HepG2 (cell line): ENCODE data around the gene ESRP2. TPM values are rescaled to one million over a fixed set of nuclear protein-coding genes. Genes with fewer than 3 reads are reported as not detected.

ENCODE experiments used
- ATAC-seq: fragments of 200-7000 bp; cut with Tn5 transposase; 3 replicates; pipeline ENCODE4 v1.9.1; 2020; ENCODE audit warnings: mild to moderate bottlenecking, moderate library complexity
- BruUV-seq: library from RNA; stranded (reverse); fragments of 400-500 nt; replicated peaks from 2 replicates; lab custom pipeline; 2021; lab: Mats Ljungman, UMichigan
- CTCF ChIA-PET: fragments of 300-600 bp; formaldehyde crosslinking; extraction: SDS; loops from one replicate; lab custom pipeline; 2021; ENCODE audit warnings: low total read pairs, inconsistent platforms, low intra/inter-chr PET ratio; lab: Yijun Ruan, JAX
- POLR2A ChIA-PET: fragments of 350-600 bp; sonication (Branson Sonifier 250); formaldehyde crosslinking; loops from one replicate; lab custom pipeline; 2020; ENCODE audit warnings: antibody characterized with exemption, inconsistent platforms; lab: Yijun Ruan, JAX
- DNase-seq: peaks from one replicate; pipeline ENCODE4 v3.0.0-alpha.2; 2015; ENCODE audit warnings: low spot score
- FAIRE-seq: peaks from 3 replicates; lab custom pipeline; 2011; peaks lifted over from hg19 to GRCh38; lab: Jason Lieb, UNC
- H2AFZ ChIP-seq: one replicate; pipeline ENCODE4 v1.6.1; 2011; ENCODE audit warnings: low read length, inconsistent platforms
- H3K27ac ChIP-seq: fragments of 300-600 bp; 3 replicates; pipeline ENCODE4 v1.8.0; 2011; ENCODE audit warnings: mixed run types, mild to moderate bottlenecking, mixed read lengths, low read length, inconsistent platforms; ENCODE audit not compliant: insufficient read depth; ENCODE audit errors: extremely low read length
- H3K27me3 ChIP-seq, 2 experiments: fragments of 200-600 bp in 1 of 2; 2 replicates in 1 of 2; 3 replicates in 1 of 2; pipeline versions ENCODE4 v1.6.0 to v1.8.0; 2011; ENCODE audit warnings: low read length in 2 of 2, mild to moderate bottlenecking in 2 of 2, moderate library complexity in 2 of 2, inconsistent platforms in 1 of 2; ENCODE audit not compliant: insufficient read depth in 2 of 2, control insufficient read depth in 1 of 2
- H3K36me3 ChIP-seq, 2 experiments: fragments of 200-600 bp in 1 of 2; replicated peaks in 1 of 2; 2 replicates in 1 of 2; 3 replicates in 1 of 2; pipeline versions ENCODE4 v1.5.1 to v1.8.0; 2011; ENCODE audit warnings: low read length in 2 of 2, inconsistent platforms in 1 of 2; ENCODE audit not compliant: insufficient read depth in 2 of 2, control insufficient read depth in 1 of 2
- H3K4me1 ChIP-seq: 2 replicates; pipeline ENCODE4 v1.5.1; 2012; ENCODE audit warnings: low read length, inconsistent platforms; ENCODE audit not compliant: insufficient read depth
- H3K4me2 ChIP-seq: 2 replicates; pipeline ENCODE4 v1.6.0; 2011; ENCODE audit warnings: low read depth, low read length, inconsistent platforms
- H3K4me3 ChIP-seq, 3 experiments: fragments of 200-600 bp in 1 of 3; sonication (generic), shearing (Covaris generic) in 1 of 3; replicated peaks in 1 of 3; 2 replicates each; pipeline ENCODE4 v1.5.1; 2011 to 2016; ENCODE audit warnings: low read length in 3 of 3, inconsistent platforms in 2 of 3, low read depth in 2 of 3, mild to moderate bottlenecking in 2 of 3, control low read depth in 1 of 3, mixed read lengths in 1 of 3; ENCODE audit not compliant: insufficient read depth in 1 of 3
- H3K79me2 ChIP-seq: one replicate; pipeline ENCODE4 v1.6.1; 2011; ENCODE audit warnings: low read length, inconsistent platforms; ENCODE audit not compliant: insufficient read depth
- H3K9ac ChIP-seq: 2 replicates; pipeline ENCODE4 v1.6.0; 2011; ENCODE audit warnings: mild to moderate bottlenecking, low read depth, low read length, inconsistent platforms; ENCODE audit not compliant: insufficient read depth
- H3K9me3 ChIP-seq: 2 replicates; pipeline ENCODE4 v1.5.1; 2012; ENCODE audit warnings: mild to moderate bottlenecking, low read length
- H4K20me1 ChIP-seq: 2 replicates; pipeline ENCODE4 v1.6.0; 2011; ENCODE audit warnings: inconsistent platforms, mild to moderate bottlenecking, low read length, moderate library complexity; ENCODE audit not compliant: insufficient read depth
- ATAD3A ChIP-seq: sonication (generic); formaldehyde crosslinking; IDR thresholded peaks from 2 replicates; pipeline ENCODE4 v1.4.0; 2020; ENCODE audit warnings: missing genetic modification reagents
- CBX5 ChIP-seq: sonication (generic); formaldehyde crosslinking; IDR thresholded peaks from 2 replicates; pipeline ENCODE4 v1.4.0; 2020; ENCODE audit warnings: missing genetic modification reagents, borderline replicate concordance
- ETS1 ChIP-seq: sonication (generic); formaldehyde crosslinking; IDR thresholded peaks from 2 replicates; pipeline ENCODE4 v1.4.0; 2020; ENCODE audit warnings: missing genetic modification reagents
- GTF3A ChIP-seq: sonication (generic); formaldehyde crosslinking; conservative IDR thresholded peaks from 2 replicates; pipeline ENCODE4 v1.4.0; 2020; ENCODE audit warnings: mild to moderate bottlenecking, missing genetic modification reagents
- HES4 ChIP-seq: sonication (generic); formaldehyde crosslinking; IDR thresholded peaks from 2 replicates; pipeline ENCODE4 v1.9.0; 2021; ENCODE audit warnings: mild to moderate bottlenecking, missing genetic modification reagents, borderline replicate concordance
- KDM4B ChIP-seq: sonication (generic); formaldehyde crosslinking; IDR thresholded peaks from 2 replicates; pipeline ENCODE4 v1.4.0; 2020; ENCODE audit warnings: missing genetic modification reagents
- MIER3 ChIP-seq: IDR thresholded peaks from 2 replicates; pipeline ENCODE4 v1.6.1; 2016; ENCODE audit warnings: missing compliant biosample characterization, borderline replicate concordance
- MLX ChIP-seq: IDR thresholded peaks from 2 replicates; pipeline ENCODE4 v1.6.1; 2016
- NFE2L2 ChIP-seq: fragments of 150-350 bp; IDR thresholded peaks from 2 replicates; pipeline ENCODE4 v1.6.1; 2014; ENCODE audit warnings: low read length
- NFIB ChIP-seq: sonication (generic); formaldehyde crosslinking; IDR thresholded peaks from 2 replicates; pipeline ENCODE4 v1.9.0; 2021; ENCODE audit warnings: missing genetic modification reagents, mild to moderate bottlenecking, borderline replicate concordance
- RBM39 ChIP-seq: fragments of 200-400 bp; formaldehyde crosslinking; IDR thresholded peaks from one replicate; pipeline ENCODE4 v1.6.1; 2018; ENCODE audit warnings: antibody characterized with exemption, mild to moderate bottlenecking, low read depth, low read length; ENCODE audit not compliant: poor library complexity, severe bottlenecking
- SIN3B ChIP-seq: fragments of 150-350 bp; IDR thresholded peaks from 2 replicates; pipeline ENCODE4 v1.6.1; 2014; ENCODE audit warnings: low read length
- U2AF1 ChIP-seq: fragments of 200-400 bp; formaldehyde crosslinking; optimal IDR thresholded peaks from 2 replicates; pipeline ENCODE3; 2017; ENCODE audit warnings: mild to moderate bottlenecking, low read depth, low read length
- ZBTB3 ChIP-seq: sonication (generic); formaldehyde crosslinking; IDR thresholded peaks from 2 replicates; pipeline ENCODE4 v1.4.0; 2020; ENCODE audit warnings: low read depth, mild to moderate bottlenecking, moderate library complexity, missing genetic modification reagents, borderline replicate concordance
- ZNF138 ChIP-seq: sonication (generic); formaldehyde crosslinking; IDR thresholded peaks from 2 replicates; pipeline ENCODE4 v1.5.0; 2020; ENCODE audit warnings: mild to moderate bottlenecking, low read depth, missing genetic modification reagents
- ZNF383 ChIP-seq: sonication (generic); formaldehyde crosslinking; IDR thresholded peaks from 2 replicates; pipeline ENCODE4 v1.4.0; 2020; ENCODE audit warnings: missing genetic modification reagents, mild to moderate bottlenecking, borderline replicate concordance
- ZNF557 ChIP-seq: sonication (generic); formaldehyde crosslinking; IDR thresholded peaks from 2 replicates; pipeline ENCODE4 v1.4.0; 2020; ENCODE audit warnings: missing genetic modification reagents
- ZNF567 ChIP-seq: sonication (generic); formaldehyde crosslinking; IDR thresholded peaks from 2 replicates; pipeline ENCODE4 v1.8.1; 2023; ENCODE audit warnings: mild to moderate bottlenecking, missing genetic modification reagents, borderline replicate concordance
- ZNF569 ChIP-seq: sonication (generic); formaldehyde crosslinking; IDR thresholded peaks from 2 replicates; pipeline ENCODE4 v1.5.0; 2020; ENCODE audit warnings: mild to moderate bottlenecking, missing genetic modification reagents, moderate library complexity, borderline replicate concordance
- ZNF792 ChIP-seq: IDR thresholded peaks from 2 replicates; pipeline ENCODE4 v1.6.1; 2016
- ZNF816 ChIP-seq: sonication (generic); formaldehyde crosslinking; IDR thresholded peaks from 2 replicates; pipeline ENCODE4 v1.8.0; 2022; ENCODE audit warnings: missing genetic modification reagents, mild to moderate bottlenecking, borderline replicate concordance
- WGBS: methylation state at CpG from one replicate; pipeline ENCODE4 v1.1.6; 2017; ENCODE audit warnings: low lambda C conversion rate; 5-methylcytosine and 5-hydroxymethylcytosine counted together
- in situ Hi-C: cut with HindIII; loops from 2 replicates; pipeline ENCODE4 v1.10.0; 2017; ENCODE audit warnings: low pct_unique_long_range_greater_than_20kb; ENCODE audit not compliant: extremely low pct_ligation_motif_present
- intact Hi-C: fragments of 100-400 bp; cut with micrococcal nuclease; formaldehyde crosslinking; loops from one replicate; pipeline ENCODE4 v1.10.0; 2022; ENCODE audit not compliant: unreplicated experiment
- polyA plus RNA-seq, 8 experiments: library from polyadenylated mRNA; depleted of rRNA in 3 of 8; stranded (reverse) in 7 of 8; unstranded in 1 of 8; fragments of >200 nt; fragmentation: Illumina TruSeq in 4 of 8; extraction: Trizol in 4 of 8; gene quantifications; 2 replicates each; pipeline versions ENCODE4 v1.2.1 to v1.2.3, GENCODE V29; 2011 to 2016; ENCODE audit warnings: low read depth in 4 of 8, missing spikeins in 1 of 8, mixed read lengths in 1 of 8; ENCODE audit not compliant: insufficient read depth in 1 of 8
- total RNA-seq, 5 experiments: library from RNA; depleted of rRNA; stranded (reverse); fragments of >200 nt; fragmentation: Illumina TruSeq; extraction: Trizol; gene quantifications; 2 replicates each; pipeline ENCODE4 v1.2.3, GENCODE V29; 2016; ENCODE audit warnings: low read depth in 1 of 5

The ESRP2 gene
- total and polyA plus RNA-seq, 2 of the 13 experiments (the other 11 are each of a cell fraction or from before 2014, with no cell fraction given): 21.1 to 32.4 TPM

GRCh38 chr16:68183046-68183445, 52.9 kb downstream of the ESRP2 start:
- BruUV-seq: no TSS peak
- no peak for TF ChIP-seq ZNF567 (CRISPR knock-in tag)
- TF ChIP-seq MIER3 (CRISPR knock-in tag): no peak
- no peak for TF ChIP-seq ATAD3A (CRISPR knock-in tag)
- no peak for TF ChIP-seq ZNF792
- no peak for TF ChIP-seq KDM4B (CRISPR knock-in tag)
- TF ChIP-seq ZNF557 (CRISPR knock-in tag): no peak
- TF ChIP-seq MLX (CRISPR knock-in tag): no peak
- TF ChIP-seq RBM39: no peak
- TF ChIP-seq U2AF1: no peak
- FAIRE-seq (no peak), ATAC-seq (no peak), DNase-seq (no peak)
- Histone ChIP-seq H3K27me3 (no peaks in the 10 kb centered on the region), H3K9me3 (no peaks in the 10 kb centered on the region), H3K4me3 (no peak overlapping the region), H3K79me2 (no peaks in the 10 kb centered on the region), H3K36me3 (peaks cover 34 to 78% of the 10 kb centered on the region in 2 experiments), H3K4me2 (no peak overlapping the region), H3K9ac (no peak overlapping the region), H2AFZ (no peak overlapping the region), H3K4me1 (no peaks in the 10 kb centered on the region), H3K27ac (no peak overlapping the region), H4K20me1 (no peaks in the 10 kb centered on the region)
- CTCF ChIA-PET: no interaction called here
- WGBS: 96% methylated on average over 3 of the region's 3 CpGs
- in situ Hi-C loops (no loop called here), intact Hi-C loops (no loop called here)
- POLR2A ChIA-PET: no interaction called here

GRCh38 chr16:68179855-68180254, 56.1 kb downstream of the ESRP2 start:
- BruUV-seq: no TSS peak
- H3K4me2 ChIP-seq: no peak overlapping the region
- no peak for TF ChIP-seq ZNF138 (CRISPR knock-in tag)
- TF ChIP-seq NFE2L2: no peak
- no peak for TF ChIP-seq GTF3A (CRISPR knock-in tag)
- TF ChIP-seq CBX5 (CRISPR knock-in tag): no peak
- no peak for TF ChIP-seq ZNF383 (CRISPR knock-in tag)
- TF ChIP-seq ZBTB3: no peak
- no peak for TF ChIP-seq ETS1 (CRISPR knock-in tag)
- no peak for TF ChIP-seq NFIB (CRISPR knock-in tag)
- no peak for TF ChIP-seq ZNF569 (CRISPR knock-in tag)
- TF ChIP-seq SIN3B: no peak
- no peak for TF ChIP-seq ZNF816 (CRISPR knock-in tag)
- TF ChIP-seq HES4: no peak

More at GRCh38 chr16:68179855-68180254, 56.1 kb downstream of the ESRP2 start:
- Histone ChIP-seq H4K20me1 (no peaks in the 10 kb centered on the region), H3K79me2 (no peaks in the 10 kb centered on the region), H3K4me3 (no peak overlapping the region), H3K27ac (no peak overlapping the region), H3K4me1 (no peaks in the 10 kb centered on the region), H3K27me3 (no peaks in the 10 kb centered on the region), H3K9me3 (no peaks in the 10 kb centered on the region), H3K9ac (no peak overlapping the region), H2AFZ (no peak overlapping the region), H3K36me3 (peaks cover 22 to 72% of the 10 kb centered on the region in 2 experiments)
- POLR2A ChIA-PET: no interaction called here
- DNase-seq: no peak
- CTCF ChIA-PET: no interaction called here
- in situ Hi-C loops: no loop called here
- no peak for FAIRE-seq
- WGBS: 98% methylated on average over 4 of the region's 4 CpGs
- intact Hi-C loops: no loop called here
- peak; percentile 22; the same call in 2 of the 3 replicates for ATAC-seq
